CD4-positive, alpha-beta T cell treated with Interleukin-6 at 100 ng/mL for 8 hours (primary cell): ENCODE results near the gene RNF111.
"Not testable (repeated sequence)": the region's sequence is repeated elsewhere in the genome, so short reads cannot be mapped to it uniquely, and the experiment has no call there.

Experiments used
- DNase-seq: peaks from one replicate; pipeline ENCODE4 v3.0.0-alpha.2; 2020; ENCODE audit warnings: mixed read lengths, low spot score

RNF111 gene

GRCh38 chr15:59059076-59059597, 71.7 kb downstream of the RNF111 start:
- DNase-seq = no peak

- no peak for DNase-seq
Measured at GRCh38 chr15:59060348-59060747, 72.9 kb downstream of the RNF111 start.

- DNase-seq = no peak
Measured at GRCh38 chr15:59063042-59063441, 75.6 kb downstream of the RNF111 start.

GRCh38 chr15:59069430-59069829, 82.0 kb downstream of the RNF111 start:
- DNase-seq = no peak

- DNase-seq = no peak
Measured at GRCh38 chr15:59074607-59075006, 87.1 kb downstream of the RNF111 start.

GRCh38 chr15:59087731-59088130, 100.3 kb downstream of the RNF111 start:
- DNase-seq = no peak

- DNase-seq = no peak
Measured at GRCh38 chr15:59094077-59094476, 106.6 kb downstream of the RNF111 start.

GRCh38 chr15:59096429-59096828, 109.0 kb downstream of the RNF111 start:
- no peak for DNase-seq

- DNase-seq = no peak
Measured at GRCh38 chr15:59099162-59099685, 111.8 kb downstream of the RNF111 start.

GRCh38 chr15:59104602-59104911, 117.1 kb downstream of the RNF111 start:
- DNase-seq = no peak

- peak; percentile 85 for DNase-seq
Measured at GRCh38 chr15:59104912-59105732, 117.7 kb downstream of the RNF111 start, which contains the start of gene CCNB2. CCNB2 (plus strand) TSS chr15:59105146; CDS start chr15:59105269, 123 bp downstream.

GRCh38 chr15:59105854-59106253, 118.4 kb downstream of the RNF111 start:
- no peak for DNase-seq

- DNase-seq = no peak
Measured at GRCh38 chr15:59111251-59111650, 123.8 kb downstream of the RNF111 start.

- DNase-seq = no peak
Measured at GRCh38 chr15:59115047-59115446, 127.6 kb downstream of the RNF111 start.

GRCh38 chr15:59116141-59116540, 128.7 kb downstream of the RNF111 start:
- no peak for DNase-seq

GRCh38 chr15:59116771-59117170, 129.3 kb downstream of the RNF111 start:
- no peak for DNase-seq

GRCh38 chr15:59119625-59120024, 132.2 kb downstream of the RNF111 start:
- no peak for DNase-seq

GRCh38 chr15:59120937-59121336, 133.5 kb downstream of the RNF111 start:
- DNase-seq = no peak

- DNase-seq = no peak
Measured at GRCh38 chr15:59124261-59124660, 136.8 kb downstream of the RNF111 start.

- DNase-seq = not testable (repeated sequence)
Measured at GRCh38 chr15:59125683-59126082, 138.2 kb downstream of the RNF111 start.

GRCh38 chr15:59127255-59127654, 139.8 kb downstream of the RNF111 start:
- DNase-seq = not testable (repeated sequence)

GRCh38 chr15:59131456-59131855, 144.0 kb downstream of the RNF111 start:
- no peak for DNase-seq

GRCh38 chr15:59131969-59132562, 144.6 kb downstream of the RNF111 start:
- no peak for DNase-seq
